ENCODE measurements around the gene NTM.

The NTM gene

DNA sequence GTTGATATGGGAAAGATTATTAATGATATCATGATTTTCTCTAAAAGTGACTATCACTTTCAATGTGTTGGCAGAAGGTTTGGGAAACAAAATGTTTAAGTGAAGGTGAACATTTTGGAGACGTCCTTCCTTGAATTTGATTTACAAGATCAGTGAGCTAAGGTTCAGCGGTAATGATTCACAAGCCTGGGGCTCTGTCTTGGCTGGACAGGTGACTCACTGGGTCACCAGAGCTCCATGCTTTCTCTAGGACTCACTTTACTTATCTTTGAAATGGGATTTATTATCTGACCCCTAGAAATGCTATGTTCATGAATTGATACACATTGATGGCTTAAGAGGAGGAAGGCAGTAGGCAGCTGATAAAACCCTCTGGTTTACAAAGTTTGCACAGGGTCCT is 437.5 kb downstream of the NTM start:
- DNase-seq, result no peak

DNA sequence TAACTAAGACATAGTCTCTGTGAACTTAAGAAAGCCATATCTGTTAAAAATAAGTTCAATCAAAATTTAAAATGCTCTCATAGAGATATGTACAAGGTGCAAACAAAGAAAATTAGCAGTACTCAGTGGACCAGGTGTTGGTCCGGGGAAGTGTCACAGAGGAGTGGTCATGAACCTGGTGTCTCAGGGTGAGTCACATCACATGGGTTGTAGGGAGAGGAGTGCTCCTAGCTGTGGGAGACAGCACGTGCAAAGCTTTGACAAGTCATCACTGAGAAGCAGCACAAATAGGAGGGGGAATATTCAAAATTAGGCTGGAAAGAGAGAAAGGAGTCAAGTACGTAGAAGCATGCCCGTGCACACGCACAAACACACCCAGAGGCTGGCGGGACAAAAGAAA is 438.1 kb downstream of the NTM start:
- no peak for DNase-seq

- no peak for DNase-seq
These were observed 438.9 kb downstream of the NTM start for GRCh38 chr11:131809203-131809918.

- DNase-seq, result no peak
These were observed 440.1 kb downstream of the NTM start for GRCh38 chr11:131810541-131810940.

GRCh38 chr11:131811383-131811782 is 441.0 kb downstream of the NTM start:
- DNase-seq, result no peak

GRCh38 chr11:131814108-131814507 is 443.7 kb downstream of the NTM start:
- DNase-seq, result no peak

- no peak for DNase-seq
These were observed 445.2 kb downstream of the NTM start for GRCh38 chr11:131815590-131815989.

DNA sequence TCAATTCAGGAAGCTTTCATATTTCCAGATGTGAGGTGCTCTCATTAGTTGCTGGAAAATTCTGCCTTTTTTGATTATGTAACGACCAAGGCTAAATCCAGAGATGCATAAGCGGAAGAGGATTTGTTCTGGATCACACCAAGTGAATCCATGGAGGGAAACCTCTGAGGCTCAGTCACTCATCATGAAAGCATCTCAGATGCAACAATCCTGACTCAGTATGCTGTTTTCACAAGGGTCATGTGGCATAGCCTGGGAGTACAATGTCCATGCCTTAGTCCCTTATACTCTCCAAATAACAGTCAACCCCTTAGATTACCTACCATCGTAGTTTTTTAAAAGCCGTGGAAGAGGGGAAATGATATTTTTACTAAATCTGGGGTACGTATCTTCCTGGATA is 445.6 kb downstream of the NTM start:
- no peak for DNase-seq

DNA sequence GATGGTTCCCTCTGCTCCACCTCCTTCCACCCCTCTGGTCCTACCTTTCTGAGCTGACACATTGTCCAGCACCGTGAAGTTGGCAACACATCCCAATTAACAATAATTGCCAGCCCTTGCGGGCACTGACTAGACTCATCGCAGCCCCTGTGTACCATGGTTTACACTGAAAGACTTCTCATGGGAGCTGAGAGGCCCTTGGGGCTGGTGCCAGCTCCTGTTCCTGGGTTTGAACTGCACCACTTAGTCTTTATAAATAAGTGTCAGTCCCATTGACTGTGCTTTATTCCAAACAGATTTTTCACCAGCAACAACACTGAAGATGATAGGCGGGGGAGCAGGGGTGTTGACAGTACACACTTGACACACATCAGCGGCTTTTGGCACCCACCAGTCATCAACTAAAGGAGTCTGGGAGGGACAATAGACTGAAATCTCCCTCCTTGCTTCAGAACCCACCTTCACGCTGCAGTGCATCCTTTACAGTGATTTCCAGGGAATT is 447.3 kb downstream of the NTM start:
- DNase-seq, result no peak

GRCh38 chr11:131819865-131820264 is 449.4 kb downstream of the NTM start:
- DNase-seq, result no peak

GRCh38 chr11:131822506-131822905 is 452.1 kb downstream of the NTM start:
- DNase-seq, result no peak

DNA sequence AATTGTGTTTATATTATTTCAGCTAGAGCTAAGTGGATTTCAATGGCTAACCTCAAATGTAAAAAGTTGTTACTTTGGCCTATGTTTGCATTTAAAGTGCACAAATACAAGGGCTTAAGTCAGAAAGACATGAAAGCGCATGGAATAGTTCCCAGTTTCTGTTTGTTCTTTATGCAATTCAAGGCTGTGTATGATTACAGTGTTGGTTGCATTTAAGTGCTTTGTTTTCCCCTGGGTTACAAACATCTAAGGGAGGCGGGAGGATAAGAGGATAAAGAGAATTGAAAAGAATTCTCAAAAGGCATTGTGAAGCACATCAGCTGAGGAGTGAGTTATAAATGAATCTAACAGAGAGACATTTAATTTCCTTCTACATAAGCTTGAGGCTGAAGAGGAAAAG is 453.4 kb downstream of the NTM start:
- DNase-seq, result no peak

DNA sequence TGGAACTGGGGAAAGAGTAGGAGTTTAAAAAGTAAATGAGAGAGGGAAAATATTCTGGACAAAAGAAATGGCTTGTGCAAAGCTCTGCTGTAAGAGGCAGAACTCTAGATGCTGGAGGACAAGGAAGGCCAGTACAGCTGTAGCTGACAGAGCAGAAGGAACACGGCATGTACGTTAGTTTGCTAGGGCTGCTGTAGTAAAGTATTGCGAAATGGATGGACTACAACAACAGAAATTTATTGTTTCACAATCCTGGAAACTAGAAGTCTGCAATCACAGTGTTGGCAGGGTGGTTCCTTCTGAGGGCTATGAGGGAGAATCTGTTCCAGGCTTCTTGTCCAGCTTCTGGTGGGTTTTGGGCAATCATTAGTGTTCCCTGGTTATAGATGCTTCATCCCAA is 454.4 kb downstream of the NTM start:
- no peak for DNase-seq

GRCh38 chr11:131827430-131827829 is 457.0 kb downstream of the NTM start:
- DNase-seq, result no peak

DNA sequence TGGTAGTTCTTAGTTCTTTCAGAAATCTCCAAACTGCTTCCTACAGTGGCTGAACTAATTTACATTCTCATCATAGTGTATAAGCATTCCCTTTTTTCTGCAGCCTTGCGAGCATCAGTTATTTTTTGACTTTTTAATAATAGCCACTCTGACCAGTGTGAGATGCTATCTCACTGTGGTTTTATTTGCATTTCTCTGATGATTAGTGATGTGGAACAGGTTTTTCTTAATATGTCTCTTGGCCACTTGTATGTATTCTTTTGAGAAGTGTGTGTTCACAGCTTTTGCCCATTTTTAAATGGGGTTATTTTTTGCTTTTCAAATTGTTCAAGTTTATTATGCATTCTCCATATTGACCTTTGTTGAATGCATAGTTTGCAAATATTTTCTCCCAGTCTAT is 459.3 kb downstream of the NTM start:
- DNase-seq, result no peak

DNA sequence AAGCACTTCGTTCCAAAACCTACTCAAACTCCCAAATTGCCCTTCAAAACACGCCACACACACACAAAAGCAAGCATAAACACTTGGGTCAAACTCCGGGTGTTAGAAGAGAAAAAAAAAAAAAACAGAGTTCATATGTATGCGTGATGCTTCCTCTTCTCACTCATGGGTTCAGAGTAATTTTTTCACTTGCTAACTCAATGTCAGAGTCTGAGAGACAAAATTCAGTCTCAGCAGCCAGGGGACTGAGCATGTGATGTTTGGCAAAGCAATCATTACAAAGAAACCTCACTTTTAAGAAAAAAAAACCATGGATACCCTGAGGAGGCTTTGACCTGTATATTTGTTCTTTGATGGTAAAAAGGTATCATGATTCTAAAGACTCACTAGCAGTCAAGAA is 461.7 kb downstream of the NTM start:
- DNase-seq, result no peak

- DNase-seq, result no peak
These were observed 463.0 kb downstream of the NTM start for GRCh38 chr11:131833366-131833765.

DNA sequence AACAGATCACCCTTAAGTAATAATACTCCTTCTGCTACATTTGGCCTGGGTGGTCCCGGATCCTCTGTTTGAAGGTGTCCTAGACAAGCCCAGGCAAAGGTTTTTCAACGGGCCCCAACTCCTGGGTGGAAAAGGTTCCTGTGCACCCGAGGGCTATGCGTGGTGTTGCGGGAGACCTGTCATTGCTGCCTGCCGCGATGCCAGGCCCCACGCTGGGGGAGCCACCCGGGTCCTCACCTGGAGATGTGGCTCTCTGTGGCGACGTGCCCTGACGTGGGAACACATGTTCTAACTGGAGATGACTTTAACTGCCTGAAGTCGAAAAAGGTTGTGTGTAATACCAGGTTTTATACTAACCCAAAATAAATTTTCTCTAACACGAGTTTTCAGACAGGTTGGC is 467.1 kb downstream of the NTM start:
- DNase-seq, result no peak

- no peak for DNase-seq
These were observed 467.6 kb downstream of the NTM start for GRCh38 chr11:131838016-131838415.

DNA sequence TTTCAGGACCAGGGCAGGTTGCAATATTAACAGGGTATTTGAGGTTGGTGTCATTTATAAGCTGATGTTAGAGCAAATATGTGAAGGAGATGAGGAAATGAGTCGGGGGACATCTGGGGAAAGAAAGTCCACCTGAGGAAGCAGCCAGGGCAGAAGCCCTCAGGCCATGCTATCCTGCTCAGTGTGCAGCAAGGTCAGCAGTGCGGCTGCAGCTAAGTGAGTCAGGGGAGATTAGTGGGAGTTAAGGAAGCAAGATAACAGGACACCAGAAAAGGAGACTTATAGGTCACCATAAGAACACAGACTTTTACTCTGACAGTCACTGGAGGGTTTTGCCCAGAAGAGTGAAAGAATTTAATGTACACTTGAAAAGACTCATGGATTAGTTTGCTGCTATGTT is 468.9 kb downstream of the NTM start:
- no peak for DNase-seq

DNA sequence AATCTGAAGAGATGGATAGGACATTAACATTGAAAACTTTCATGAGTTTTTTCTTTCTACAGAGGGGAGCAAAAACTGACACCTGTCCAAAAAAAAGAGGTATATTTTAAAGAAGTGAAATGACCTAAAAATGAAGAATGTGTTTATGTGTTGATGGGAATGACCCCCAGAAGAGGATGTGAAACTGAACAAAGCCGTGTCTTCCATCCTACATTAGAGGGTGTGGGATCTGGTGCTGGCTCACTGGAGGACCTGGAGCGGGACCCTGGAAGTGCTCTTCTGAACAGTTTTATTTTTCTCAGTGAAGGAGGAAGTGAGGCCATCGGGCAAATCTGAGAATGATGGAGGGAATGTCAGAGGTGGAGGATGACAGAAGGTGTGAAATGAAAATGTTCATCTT is 470.1 kb downstream of the NTM start:
- no peak for DNase-seq

DNA sequence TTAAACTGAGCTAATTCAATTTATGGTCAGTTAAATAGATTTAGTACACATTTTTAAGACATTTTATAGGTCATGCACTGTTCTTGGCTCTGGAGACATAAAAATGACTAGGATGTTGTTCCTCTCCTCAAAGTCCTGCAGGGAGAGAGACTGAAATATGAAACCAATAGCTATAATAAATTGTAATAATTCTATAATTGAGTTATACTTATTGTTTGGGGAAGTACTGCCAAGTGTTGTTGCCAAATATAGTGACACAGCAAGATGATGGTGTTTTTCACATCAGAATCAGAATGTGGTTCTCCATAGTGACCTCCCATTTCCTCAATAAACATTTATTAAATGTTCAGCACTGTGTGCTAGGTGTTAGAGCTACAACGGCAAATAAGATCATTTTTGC is 470.6 kb downstream of the NTM start:
- no peak for DNase-seq

DNA sequence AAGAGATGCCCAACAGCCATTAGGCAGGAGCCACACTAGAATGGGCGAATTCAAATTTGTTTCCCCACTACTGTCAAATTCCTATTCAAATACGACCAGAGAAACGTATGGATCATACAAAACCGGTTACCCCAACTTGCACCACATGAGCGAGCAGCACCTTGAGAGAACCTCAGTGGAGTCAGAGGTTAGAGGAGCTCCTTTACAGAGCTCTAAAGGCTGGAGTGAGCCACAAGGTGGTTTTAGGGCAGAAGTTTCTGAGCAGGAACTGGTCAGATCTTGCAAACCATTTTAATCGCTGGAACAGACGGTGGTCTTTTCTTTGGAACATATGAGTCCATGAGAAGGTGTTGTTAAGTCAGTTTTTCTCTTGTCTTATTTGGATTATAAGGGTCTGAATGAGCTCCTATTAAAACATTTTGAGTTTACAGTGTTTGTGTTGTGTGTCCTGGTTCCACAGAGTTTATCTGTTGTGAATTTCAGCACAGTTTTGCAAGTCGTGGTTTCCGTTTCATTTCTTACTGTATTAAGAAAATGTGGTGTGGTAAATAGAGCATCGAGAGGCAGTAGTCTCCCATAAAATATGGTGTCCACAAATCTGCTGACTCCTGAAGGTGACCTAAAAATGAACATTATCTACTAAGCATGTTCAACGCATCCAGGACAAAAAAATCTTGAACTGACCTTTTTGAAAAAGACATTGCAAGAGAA is 471.7 kb downstream of the NTM start:
- DNase-seq, result no peak

GRCh38 chr11:131845255-131845654 is 474.8 kb downstream of the NTM start:
- no peak for DNase-seq

GRCh38 chr11:131849485-131849884 is 479.1 kb downstream of the NTM start:
- DNase-seq, result no peak

All from KG1 (cell line).